ENCODE measurements around the gene OPA1.

Gene OPA1

DNA sequence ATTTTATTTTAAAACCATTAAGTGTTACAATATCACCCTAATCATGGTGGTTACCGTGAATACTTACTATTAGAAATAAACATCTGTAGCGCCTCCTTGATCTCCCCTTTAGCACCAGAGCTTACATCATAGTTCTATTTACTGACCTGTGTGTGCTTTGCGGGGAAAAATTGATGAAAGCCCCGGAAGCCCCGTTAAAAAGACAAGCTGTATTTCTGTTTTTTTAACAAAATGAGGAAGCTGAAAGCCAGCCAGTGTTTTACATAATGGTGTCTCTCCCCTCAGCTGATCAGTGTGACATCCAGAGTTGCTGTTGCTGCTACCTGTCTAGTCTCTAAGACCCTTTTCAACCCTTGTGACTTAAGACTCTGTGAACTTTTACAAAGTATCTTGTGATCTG is 100.8 kb downstream of the OPA1 start:
- no peak for DNase-seq
- intact Hi-C loops (cut with DNase I), result no loop called here

DNA sequence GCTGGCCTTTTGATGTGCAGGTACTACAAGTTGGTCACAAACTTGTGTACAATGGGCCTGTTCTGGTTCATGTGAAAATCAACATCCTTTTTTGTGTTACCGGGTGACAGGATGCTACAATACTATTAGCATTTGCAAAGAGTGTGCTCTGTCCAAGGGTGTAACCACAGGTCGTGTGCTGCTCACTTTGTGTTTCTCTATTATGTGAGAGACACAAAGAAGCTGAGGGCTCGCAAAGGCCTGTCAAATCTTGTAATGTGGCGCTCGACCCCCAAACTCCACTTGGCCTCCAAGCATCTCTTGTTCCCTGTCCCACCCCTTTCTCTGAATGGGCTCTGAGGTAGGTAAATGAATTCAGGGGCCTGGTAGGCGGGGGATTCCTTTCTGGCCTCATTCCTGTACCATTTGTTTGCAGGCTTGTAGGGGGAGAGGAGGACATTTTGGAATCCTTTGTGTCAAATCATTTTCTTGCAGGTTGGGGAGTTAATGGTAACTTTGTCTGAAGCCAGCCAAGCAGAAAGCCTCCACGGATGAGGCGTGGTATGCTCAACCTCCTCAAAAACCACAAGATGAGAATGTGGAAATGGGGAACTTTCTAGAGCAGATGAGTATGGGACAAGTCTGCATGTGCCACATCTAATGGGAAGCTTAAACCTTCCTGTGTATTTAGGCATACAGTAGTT is 109.1 kb downstream of the OPA1 start:
- intact Hi-C loops (cut with DNase I), result no loop called here
- DNase-seq, result no peak

GRCh38 chr3:193702967-193703366 is 110.0 kb downstream of the OPA1 start:
- no peak for DNase-seq
- intact Hi-C loops (cut with DNase I), result no loop called here

GRCh38 chr3:193704431-193704830 is 111.4 kb downstream of the OPA1 start:
- intact Hi-C loops (cut with DNase I), result no loop called here
- DNase-seq, result no peak

DNA sequence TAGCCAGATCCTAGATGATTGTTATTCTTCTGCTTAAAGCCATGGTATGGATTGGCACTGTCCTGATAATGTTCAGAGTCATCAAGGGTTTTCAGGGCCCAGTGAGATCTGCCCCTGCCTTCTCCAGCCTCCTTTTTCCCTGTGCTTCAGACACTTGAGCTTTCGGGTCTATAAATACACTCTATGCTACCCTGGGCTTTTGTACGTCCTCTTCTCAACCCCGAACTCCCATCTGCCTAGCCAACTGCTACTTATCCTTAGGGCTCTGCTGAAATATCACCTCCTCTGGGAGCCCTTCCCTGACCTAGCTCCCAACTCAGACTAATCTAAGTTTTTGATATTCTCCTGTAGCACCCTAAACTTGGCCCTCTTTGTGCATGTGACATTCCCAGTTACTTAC is 115.3 kb downstream of the OPA1 start:
- DNase-seq, result no peak
- intact Hi-C loops (cut with DNase I), result no loop called here

DNA sequence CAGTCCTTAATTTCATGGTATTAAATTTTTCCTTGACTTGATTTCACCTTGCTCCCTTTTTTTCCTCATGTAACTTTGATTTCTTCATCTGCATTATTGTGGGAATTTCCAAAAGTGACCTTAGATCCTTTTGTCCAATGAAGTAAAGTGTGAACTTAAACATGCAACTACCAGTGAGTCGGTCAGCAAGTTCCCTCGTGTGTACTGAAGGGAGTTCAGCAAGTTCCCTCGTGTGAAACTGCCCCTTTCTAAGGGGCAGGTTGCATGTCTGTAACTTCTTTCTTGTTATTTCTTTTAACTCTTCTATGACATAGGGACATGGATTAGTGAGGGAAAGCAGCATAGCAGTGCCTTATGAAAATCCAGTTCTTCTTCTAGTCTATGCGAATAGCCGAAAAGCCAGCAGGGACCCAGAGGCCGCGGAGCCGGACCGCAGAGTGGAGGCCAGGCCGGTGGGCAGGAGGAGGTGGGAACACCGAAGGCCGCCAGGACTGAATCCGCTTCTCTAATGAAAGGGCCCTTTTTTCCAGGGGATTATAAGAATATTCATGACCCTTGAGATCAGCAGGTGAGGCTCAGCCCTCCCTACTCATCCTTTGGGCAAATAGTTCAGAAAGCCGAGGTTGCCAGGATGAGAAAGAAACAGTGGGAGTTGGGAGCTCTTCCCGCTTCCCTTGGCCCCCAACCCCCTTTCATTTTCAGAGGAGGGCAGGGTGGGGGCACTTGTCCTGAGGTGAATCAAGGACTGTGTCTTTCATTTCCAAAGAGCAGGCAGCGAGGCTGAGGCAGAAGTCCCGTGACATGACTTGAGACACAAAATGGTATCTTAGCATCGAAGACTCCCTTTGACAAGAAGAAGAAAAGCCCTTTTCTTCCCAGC is 117.5 kb downstream of the OPA1 start:
- peak in 1 of 10 donors; percentile 69 for DNase-seq
- intact Hi-C loops (cut with DNase I), result no loop called here

GRCh38 chr3:193711166-193711485 is 118.1 kb downstream of the OPA1 start:
- no peak for DNase-seq
- intact Hi-C loops (cut with DNase I), result no loop called here

DNA sequence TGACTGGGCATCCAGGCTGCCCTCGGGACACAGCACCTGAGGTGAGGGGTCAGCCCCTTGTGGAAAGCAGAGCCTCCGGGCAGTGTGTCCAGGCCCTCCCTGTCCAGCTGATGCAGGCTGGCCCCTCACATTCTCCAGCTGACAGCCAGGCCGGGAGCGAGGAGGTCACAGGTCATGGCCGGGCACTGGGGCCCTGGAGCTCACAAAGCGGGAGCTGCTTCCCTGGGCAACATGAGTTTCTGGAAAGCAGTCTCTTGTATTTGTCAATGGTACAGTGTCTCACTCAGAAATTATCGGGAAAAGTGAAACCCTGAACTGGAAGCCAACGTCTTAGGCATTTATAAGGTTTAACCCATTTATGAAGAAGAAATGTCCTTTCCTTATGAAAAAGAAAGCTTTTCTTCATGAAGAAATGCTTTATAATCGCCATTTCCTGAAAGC is 118.5 kb downstream of the OPA1 start:
- intact Hi-C loops (cut with DNase I), result no loop called here

GRCh38 chr3:193711964-193712598 is 119.1 kb downstream of the OPA1 start:
- DNase-seq, result no peak
- intact Hi-C loops (cut with DNase I), result no loop called here

More for the DNA sequence above, 118.5 kb downstream of the OPA1 start:
- DNase-seq, result no peak

DNA sequence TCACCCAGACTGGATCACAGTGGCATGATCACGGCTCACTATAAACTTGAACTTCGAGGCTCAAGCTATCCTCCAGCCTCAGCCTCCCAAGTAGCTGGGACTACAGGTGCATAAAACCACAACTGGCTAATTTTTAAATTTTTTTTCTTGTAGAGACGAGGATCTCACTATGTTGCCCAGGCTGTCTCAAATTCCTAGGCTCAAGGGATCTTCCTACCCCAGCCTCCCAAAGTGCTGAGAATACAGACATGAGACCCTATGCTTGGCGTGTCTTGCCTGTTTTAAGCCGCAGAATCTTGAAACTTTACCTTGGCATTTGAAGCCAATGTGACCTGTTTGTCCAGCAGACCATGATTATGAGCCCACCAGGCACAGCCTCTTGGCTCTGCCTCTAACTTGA is 119.9 kb downstream of the OPA1 start:
- intact Hi-C loops (cut with DNase I), result no loop called here

DNA sequence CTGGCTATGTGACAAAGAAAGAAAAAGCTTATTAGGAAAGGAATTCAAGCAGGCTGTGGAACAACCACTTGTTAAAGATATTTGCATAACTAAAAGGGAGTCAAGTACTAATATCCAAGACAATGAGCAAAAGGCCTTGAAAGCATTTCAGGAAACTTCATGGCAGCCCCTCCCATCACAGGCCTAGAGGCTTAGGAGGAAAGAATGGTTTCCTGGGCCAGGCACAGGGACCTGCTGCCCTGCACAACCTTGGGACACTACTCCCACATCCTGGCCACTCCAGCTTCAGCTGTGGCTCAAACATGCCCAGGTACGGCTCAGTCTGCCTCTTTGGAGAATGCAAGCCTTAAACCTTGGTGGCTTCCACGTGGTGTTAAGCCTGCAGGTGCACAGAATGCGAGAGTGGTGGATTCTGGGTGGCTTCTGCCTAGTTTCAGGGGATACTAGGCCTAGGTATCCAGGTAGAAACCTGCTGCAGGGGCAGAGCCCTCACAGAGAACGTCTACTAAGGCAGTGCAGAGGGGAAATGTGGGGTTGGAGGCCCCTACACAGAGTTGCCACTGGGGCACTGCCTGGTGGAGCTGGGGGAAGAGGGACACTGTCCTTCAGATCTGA is 121.6 kb downstream of the OPA1 start:
- intact Hi-C loops (cut with DNase I), result no loop called here
- no peak for DNase-seq

More for the DNA sequence above, 119.9 kb downstream of the OPA1 start:
- DNase-seq, result no peak

DNA sequence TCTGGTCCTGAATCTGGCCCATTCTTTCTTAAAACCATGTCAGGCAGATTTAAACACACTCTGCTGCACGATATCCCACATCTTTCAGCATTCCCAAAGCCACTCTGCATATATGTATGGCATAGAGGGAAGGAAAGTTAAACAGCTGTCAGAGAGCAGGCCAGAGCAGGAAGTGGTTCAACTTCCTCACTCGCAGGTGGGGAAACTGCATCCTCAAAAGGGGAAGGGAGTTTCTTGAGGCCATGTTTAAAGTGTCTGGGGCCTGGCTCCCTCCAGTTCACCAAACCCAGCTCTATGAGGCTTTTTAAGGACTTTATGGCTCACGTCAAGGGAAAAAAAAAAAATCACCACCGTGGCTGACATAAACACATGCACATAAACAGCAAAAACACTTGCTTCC is 123.1 kb downstream of the OPA1 start:
- no peak for DNase-seq
- intact Hi-C loops (cut with DNase I), result no loop called here

DNA sequence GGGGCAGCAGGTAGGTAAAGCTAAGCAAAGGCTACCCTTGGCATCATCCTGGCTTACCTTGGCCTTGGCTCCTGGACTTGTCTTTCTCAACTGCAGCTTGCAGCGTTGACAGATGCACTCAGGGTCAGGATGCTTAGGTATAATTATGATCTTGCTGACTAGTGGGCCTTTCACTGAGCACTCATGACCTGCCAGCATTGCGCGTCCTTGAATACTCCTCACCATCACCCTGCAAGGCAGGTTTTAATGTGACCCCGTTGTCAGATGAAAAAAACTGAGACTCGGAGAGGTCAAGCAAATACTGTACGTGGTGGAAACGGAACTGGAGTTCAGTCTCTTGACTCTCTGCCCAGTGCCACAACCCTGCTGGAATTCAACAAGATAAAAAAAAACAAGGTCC is 126.7 kb downstream of the OPA1 start:
- intact Hi-C loops (cut with DNase I), result no loop called here
- DNase-seq, result no peak

DNA sequence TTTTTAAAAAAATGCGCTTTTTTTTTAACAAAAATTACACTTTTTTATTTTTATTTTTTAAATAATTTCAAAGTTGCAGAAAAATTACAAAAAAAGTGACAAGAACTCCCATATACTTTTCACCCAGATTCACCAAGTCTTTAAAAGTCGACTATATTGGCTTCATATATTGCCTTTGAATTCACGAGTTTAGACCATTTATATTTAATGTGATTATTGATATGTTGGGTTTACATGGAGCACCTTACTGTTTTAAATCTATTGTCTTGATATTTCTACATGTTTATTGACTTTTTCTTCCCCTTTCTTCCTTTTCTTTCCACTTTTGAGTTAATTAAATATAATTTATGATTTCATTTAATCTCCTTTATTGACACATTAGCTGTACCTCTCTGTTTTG is 127.2 kb downstream of the OPA1 start:
- intact Hi-C loops (cut with DNase I), result no loop called here
- no peak for DNase-seq

GRCh38 chr3:193722566-193722965 is 129.6 kb downstream of the OPA1 start:
- DNase-seq, result no peak
- intact Hi-C loops (cut with DNase I), result no loop called here

DNA sequence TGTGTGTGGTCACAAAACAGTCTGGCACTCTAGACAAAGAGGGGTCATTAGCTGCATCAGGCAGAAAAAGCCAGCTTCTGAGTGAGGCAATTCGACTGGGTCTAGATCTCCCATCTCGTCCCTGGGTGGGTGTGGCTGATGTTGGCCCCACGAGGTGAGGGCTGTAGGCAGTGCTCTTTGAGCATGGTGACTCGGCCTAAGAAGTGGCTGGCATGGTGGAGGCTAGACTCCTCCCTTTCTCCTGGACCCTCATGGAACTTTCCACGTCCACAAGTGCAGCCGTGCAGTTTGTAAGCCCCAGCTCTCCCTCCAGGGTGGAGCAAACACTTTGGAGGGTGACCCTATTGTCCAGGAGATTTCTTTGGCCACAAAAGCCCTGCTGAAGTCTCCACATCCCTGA is 134.1 kb downstream of the OPA1 start:
- DNase-seq, result no peak
- intact Hi-C loops (cut with DNase I), result no loop called here

DNA sequence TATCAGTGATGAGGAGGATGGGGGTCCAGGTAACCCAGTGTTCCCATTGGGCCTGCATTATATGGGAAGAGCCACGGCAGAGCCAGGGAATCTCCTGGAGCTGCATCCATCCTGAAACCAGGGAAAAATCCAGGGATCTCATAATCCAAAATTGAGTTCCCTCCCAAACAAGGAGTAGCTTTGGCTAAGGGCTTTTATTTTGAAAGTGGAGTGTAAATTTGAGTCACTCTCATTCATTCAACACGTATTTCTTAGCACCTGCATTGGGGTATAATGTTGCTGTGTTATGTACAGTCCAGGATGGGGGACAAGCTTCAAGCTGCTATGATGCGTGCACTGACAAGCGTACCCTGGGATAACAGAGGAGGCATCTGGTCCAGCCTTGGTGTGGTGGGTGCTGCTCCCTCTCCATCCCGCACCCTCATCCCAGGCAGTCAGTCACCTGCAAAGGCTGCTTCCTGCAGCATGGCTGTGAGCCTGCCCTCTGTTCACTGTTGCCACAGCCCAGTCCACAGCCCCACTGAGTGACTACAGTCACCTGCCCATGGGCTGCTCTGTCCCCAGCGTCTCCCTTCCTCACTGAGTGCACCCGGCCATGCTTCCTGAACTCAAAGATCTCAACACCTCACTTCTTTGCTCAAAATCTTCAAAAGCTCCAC is 135.6 kb downstream of the OPA1 start:
- no peak for DNase-seq

DNA sequence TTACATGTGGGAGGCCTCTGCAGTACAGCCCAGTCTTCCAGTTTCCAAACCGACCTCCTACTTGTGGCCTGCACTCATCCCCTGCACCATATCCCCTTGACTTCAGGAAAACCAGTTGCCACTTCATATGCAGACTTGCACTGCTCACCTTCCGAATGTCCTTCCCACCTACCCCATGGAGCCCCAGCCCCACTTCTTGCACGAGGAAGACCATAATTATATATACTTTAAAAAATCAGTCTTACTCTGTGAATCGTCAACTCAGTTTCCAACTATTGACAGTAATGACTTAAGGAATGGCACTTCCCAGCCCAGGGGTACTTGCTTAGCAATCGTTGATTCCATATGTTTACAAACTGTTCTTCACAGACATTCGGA is 136.1 kb downstream of the OPA1 start:
- DNase-seq, result no peak
- intact Hi-C loops (cut with DNase I), result no loop called here

More for the DNA sequence above, 135.6 kb downstream of the OPA1 start:
- intact Hi-C loops (cut with DNase I), result no loop called here

- DNase-seq, result no peak
- intact Hi-C loops (cut with DNase I), result no loop called here
These were observed 136.6 kb downstream of the OPA1 start for GRCh38 chr3:193729601-193730000.

- no peak for DNase-seq
- intact Hi-C loops (cut with DNase I), result no loop called here
These were observed 137.5 kb downstream of the OPA1 start for GRCh38 chr3:193730511-193730910.

DNA sequence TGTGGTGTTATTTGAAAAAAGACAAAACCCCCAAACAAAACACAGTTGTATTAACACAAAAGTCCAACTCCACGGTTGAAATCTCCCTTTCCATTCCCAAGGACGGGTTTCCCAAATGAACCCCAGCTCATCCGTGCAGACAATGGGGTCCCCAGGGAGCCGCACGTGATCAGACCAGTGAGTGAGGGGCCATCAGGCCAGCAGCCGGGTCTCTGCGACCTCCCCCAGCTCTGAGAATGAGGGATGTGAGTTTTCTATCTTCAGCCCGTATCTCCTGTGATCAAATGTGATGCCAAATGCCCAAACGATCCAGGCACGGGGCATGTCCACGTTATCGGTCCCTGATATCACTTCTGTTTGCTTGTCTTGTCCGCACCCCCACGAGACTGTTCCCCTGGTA is 138.0 kb downstream of the OPA1 start:
- no peak for DNase-seq
- intact Hi-C loops (cut with DNase I), result no loop called here
